Breast epithelium (tissue), 3 donors: ENCODE data around the gene RABGAP1L.

ENCODE experiments used
- CTCF ChIP-seq, 3 donors: fragments of 450-650 bp; IDR thresholded peaks; one replicate each; pipeline ENCODE4 v1.5.1; 2016 to 2017; ENCODE audit warnings: antibody characterized with exemption in 3 of 3, mild to moderate bottlenecking in 3 of 3, moderate library complexity in 3 of 3
- POLR2A ChIP-seq: fragments of 450-650 bp; IDR thresholded peaks from one replicate; pipeline ENCODE4 v1.6.1; 2016; ENCODE audit warnings: antibody characterized with exemption, mild to moderate bottlenecking, moderate library complexity
- POLR2AphosphoS5 ChIP-seq, 3 donors: sonication (generic); formaldehyde crosslinking; IDR thresholded peaks; one replicate each; pipeline ENCODE4 v1.6.1; 2017; ENCODE audit warnings: antibody characterized with exemption in 3 of 3

- no peak for TF ChIP-seq CTCF (IDR thresholded peaks at IDR 0.05)
- no peak for TF ChIP-seq POLR2A
- TF ChIP-seq POLR2AphosphoS5 (IDR thresholded peaks at IDR 0.05), result no peak
These were observed 760.8 kb downstream of the RABGAP1L start for GRCh38 chr1:174920093-174920492.
